Peyer's patch (tissue), 4 donors: Measurements from ENCODE around the gene NUDT22.

Experiments
- CTCF ChIP-seq, 6 experiments: fragments of 450-650 bp in 4 of 6; fragments of 200-600 bp in 2 of 6; sonication (generic) in 1 of 6; IDR thresholded peaks; one replicate each; pipeline ENCODE4 v1.5.1; 2017 to 2019; ENCODE audit warnings: antibody characterized with exemption in 6 of 6, mild to moderate bottlenecking in 3 of 6, moderate library complexity in 1 of 6
- POLR2A ChIP-seq, 2 donors: fragments of 450-650 bp; IDR thresholded peaks; one replicate each; pipeline ENCODE4 v1.5.1; 2017; ENCODE audit warnings: antibody characterized with exemption in 2 of 2, mild to moderate bottlenecking in 2 of 2, moderate library complexity in 2 of 2

GRCh38 chr11:64203421-64204079, 22.5 kb upstream of the NUDT22 start:
- no peak for TF ChIP-seq CTCF (IDR thresholded peaks at IDR 0.05)
- no peak for TF ChIP-seq POLR2A (IDR thresholded peaks at IDR 0.05)
